Uterus (tissue), 2 donors: ENCODE data around the gene PRDM10.

Experiments used
- CTCF ChIP-seq, 4 experiments: fragments of 200-600 bp in 2 of 4; fragments of 450-650 bp in 2 of 4; sonication (generic) in 2 of 4; IDR thresholded peaks; one replicate each; pipeline ENCODE4 v1.5.1; 2016 to 2019; ENCODE audit warnings: antibody characterized with exemption in 4 of 4, mild to moderate bottlenecking in 2 of 4, moderate library complexity in 1 of 4
- POLR2A ChIP-seq, 2 donors: fragments of 450-650 bp; IDR thresholded peaks; one replicate each; pipeline ENCODE4 v1.6.1; 2016; ENCODE audit warnings: antibody characterized with exemption in 2 of 2, mild to moderate bottlenecking in 1 of 2, moderate library complexity in 1 of 2

GRCh38 chr11:129885381-129885780 is 117.3 kb downstream of the PRDM10 start:
- TF ChIP-seq CTCF (IDR thresholded peaks at IDR 0.05) (no peak), POLR2A (IDR thresholded peaks at IDR 0.05) (no peak)
